ENCODE results near the gene SLC6A19. TPM values are rescaled to one million over a fixed set of nuclear protein-coding genes. Genes with fewer than 3 reads are reported as not detected.

SLC6A19 gene
- total and polyA plus RNA-seq, 2 of the 13 experiments (the other 11 are each of a cell fraction or from before 2014, with no cell fraction given): 0.02 TPM; not detected in 1

DNA sequence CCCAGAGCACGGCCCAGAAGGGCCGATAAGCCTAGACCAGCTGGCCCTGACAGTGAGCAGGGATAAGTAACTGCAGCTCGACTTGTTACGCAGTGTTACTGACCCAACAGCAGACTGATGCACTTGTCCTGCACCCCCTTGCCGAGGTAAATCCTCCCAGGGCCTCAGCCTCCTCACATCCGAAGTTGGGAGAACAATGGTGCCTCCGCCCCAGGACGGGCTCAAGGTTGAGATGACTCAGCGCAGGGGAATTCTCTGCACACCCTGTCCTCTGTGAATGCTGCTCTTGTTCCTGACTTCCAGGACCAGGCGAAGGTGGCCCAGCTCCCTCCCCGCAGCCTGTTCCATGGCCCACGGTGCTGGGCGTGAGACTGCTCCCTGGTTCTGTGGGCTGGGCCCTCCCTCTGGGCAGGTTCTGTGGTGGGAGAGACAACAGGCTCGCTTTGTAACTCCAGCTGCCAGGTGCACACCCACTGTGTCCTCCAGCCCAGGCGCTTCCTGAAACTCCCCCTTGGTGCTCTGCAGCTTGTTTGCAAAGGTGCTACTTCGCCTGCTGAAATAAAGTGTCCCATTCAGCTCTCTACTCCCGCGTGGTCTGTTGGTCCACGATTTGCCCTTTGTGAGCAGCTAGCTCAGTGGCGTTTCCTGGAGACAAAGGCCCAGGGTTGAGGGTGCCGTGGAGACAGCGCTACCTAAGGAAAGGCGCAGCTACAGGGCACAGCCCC is 40.1 kb upstream of the SLC6A19 start (continued):
- peak; percentile 74 for TF ChIP-seq ZNF687 (CRISPR knock-in tag; IDR thresholded peaks at IDR 0.05)
- TF ChIP-seq SMYD3 (CRISPR knock-in tag; IDR thresholded peaks at IDR 0.05): no peak
- TF ChIP-seq THRA (CRISPR knock-in tag; IDR thresholded peaks at IDR 0.05; ENCODE audit: borderline replicate concordance): peak; percentile 40; the same call in 1 of the 2 replicates
- no peak for TF ChIP-seq POLR2A (IDR thresholded peaks at IDR 0.05; ENCODE audit: insufficient read depth in 1 of 2, low read depth in 2 of 2, low read length in 2 of 2)
- TF ChIP-seq, protein P1, sequence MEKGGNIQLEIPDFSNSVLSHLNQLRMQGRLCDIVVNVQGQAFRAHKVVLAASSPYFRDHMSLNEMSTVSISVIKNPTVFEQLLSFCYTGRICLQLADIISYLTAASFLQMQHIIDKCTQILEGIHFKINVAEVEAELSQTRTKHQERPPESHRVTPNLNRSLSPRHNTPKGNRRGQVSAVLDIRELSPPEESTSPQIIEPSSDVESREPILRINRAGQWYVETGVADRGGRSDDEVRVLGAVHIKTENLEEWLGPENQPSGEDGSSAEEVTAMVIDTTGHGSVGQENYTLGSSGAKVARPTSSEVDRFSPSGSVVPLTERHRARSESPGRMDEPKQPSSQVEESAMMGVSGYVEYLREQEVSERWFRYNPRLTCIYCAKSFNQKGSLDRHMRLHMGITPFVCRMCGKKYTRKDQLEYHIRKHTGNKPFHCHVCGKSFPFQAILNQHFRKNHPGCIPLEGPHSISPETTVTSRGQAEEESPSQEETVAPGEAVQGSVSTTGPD (CRISPR knock-in tag; IDR thresholded peaks at IDR 0.05): no peak
- TF ChIP-seq SP4 (CRISPR knock-in tag; IDR thresholded peaks at IDR 0.05): peak; percentile 18; the same call in 1 of the 2 replicates
- TF ChIP-seq, protein P2, sequence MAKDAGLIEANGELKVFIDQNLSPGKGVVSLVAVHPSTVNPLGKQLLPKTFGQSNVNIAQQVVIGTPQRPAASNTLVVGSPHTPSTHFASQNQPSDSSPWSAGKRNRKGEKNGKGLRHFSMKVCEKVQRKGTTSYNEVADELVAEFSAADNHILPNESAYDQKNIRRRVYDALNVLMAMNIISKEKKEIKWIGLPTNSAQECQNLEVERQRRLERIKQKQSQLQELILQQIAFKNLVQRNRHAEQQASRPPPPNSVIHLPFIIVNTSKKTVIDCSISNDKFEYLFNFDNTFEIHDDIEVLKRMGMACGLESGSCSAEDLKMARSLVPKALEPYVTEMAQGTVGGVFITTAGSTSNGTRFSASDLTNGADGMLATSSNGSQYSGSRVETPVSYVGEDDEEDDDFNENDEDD (CRISPR knock-in tag; IDR thresholded peaks at IDR 0.05; ENCODE audit: borderline replicate concordance): peak; percentile 41; the same call in 1 of the 2 replicates
- no peak for TF ChIP-seq SMC3 (IDR thresholded peaks at IDR 0.05; ENCODE audit: low read length)
- TF ChIP-seq ZNF30 (CRISPR knock-in tag; IDR thresholded peaks at IDR 0.05): no peak
- TF ChIP-seq RERE (CRISPR knock-in tag; IDR thresholded peaks at IDR 0.05; ENCODE audit: low read depth): no peak
- TF ChIP-seq SP5 (CRISPR knock-in tag; IDR thresholded peaks at IDR 0.05; ENCODE audit: borderline replicate concordance, low read depth): peak; percentile 58; the same call in 1 of the 2 replicates
- no peak for TF ChIP-seq STAT5B (CRISPR knock-in tag; IDR thresholded peaks at IDR 0.05)
- no peak for TF ChIP-seq ZNF678 (CRISPR knock-in tag; IDR thresholded peaks at IDR 0.05)
- 0 out of 2 replicates have a peak, but pooled peaks have one; percentile 34 for TF ChIP-seq ZBTB3 (CRISPR knock-in tag; IDR thresholded peaks at IDR 0.05; ENCODE audit: borderline replicate concordance, low read depth)
- TF ChIP-seq JUN (CRISPR knock-in tag; IDR thresholded peaks at IDR 0.05): peak; percentile 78; the same call in 1 of the 2 replicates

Data from HepG2 (cell line).